Measurements from ENCODE around the gene ACE2. TPM values are rescaled to one million over a fixed set of nuclear protein-coding genes. Genes with fewer than 3 reads are reported as not detected.
"Not testable (repeated sequence)": the region's sequence is repeated elsewhere in the genome, so short reads cannot be mapped to it uniquely, and the experiment has no call there.

The ACE2 gene
- total RNA-seq (2012; rRNA removed), result not detected in 2 replicates

DNA sequence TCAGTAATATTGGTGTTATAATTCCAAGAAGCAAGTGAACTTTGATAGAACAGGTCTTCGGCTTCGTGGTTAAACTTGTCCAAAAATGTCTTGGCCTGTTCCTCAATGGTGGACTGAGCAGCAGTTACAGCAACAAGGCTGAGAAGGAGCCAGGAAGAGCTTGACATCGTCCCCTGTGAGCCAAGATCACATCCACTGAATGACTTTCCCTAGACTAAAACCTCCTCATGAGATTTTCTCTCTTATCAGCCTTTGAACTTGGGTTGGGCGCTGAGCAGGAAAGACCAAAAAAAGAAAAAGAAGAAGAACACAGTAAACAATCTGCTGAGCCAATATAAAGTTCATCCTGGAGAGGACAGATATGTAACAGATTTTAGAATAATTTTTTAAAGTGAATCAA is at the start of gene ACE2:
TSS of gene ACE2 (minus strand) at position 216 of the 400 bp plus-strand sequence. CDS start at position 167, 49 bp downstream.
- H3K4me1 ChIP-seq (ENCODE audit: control insufficient read depth, insufficient read depth, low read length), result no peaks in the 10 kb centered on the region
- no peak within 1 kb of the TSS for H3K9ac ChIP-seq (ENCODE audit: low read depth, low read length)
- H3K4me2 ChIP-seq (ENCODE audit: low read length), result no peak within 1 kb of the TSS
- H3K4me3 ChIP-seq (ENCODE audit: low read length), result no peak within 1 kb of the TSS
- peaks cover 16% of the 10 kb centered on the region for H3K27me3 ChIP-seq (ENCODE audit: control insufficient read depth, insufficient read depth, low read length)
- H3K36me3 ChIP-seq (ENCODE audit: insufficient read depth, low read length), result no peaks in the 10 kb centered on the region
- H3K9me3 ChIP-seq (replicated peaks; ENCODE audit: low read length), result no peaks in the 10 kb centered on the region

DNA sequence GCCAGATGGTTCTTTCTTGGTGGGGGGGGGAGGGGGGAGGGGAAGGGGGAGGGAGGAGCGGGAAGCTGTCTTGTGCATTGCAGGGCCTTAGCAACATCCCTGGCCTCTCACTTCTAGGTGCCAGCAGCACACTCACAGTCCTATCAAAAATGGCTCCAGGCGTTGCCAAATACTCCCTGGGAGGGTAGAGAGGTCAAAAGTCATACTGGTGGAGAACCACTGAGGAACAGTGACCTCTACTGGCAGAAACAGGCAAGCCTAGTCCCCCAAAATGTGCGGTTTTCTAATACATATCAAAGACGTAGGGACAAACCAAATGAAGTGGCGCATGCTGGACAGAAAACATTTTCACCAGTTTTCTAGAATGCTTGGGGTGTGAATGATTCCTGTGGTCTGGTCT is 46.8 kb upstream of the ACE2 start:
- H3K9ac ChIP-seq (ENCODE audit: low read depth, low read length); H3K4me1 ChIP-seq (ENCODE audit: control insufficient read depth, insufficient read depth, low read length); H3K4me2 ChIP-seq (ENCODE audit: low read length); H3K9me3 ChIP-seq (replicated peaks; ENCODE audit: low read length); H3K4me3 ChIP-seq (ENCODE audit: low read length); H3K36me3 ChIP-seq (ENCODE audit: insufficient read depth, low read length): not testable (repeated sequence)
- peaks cover 35% of the 10 kb centered on the region for H3K27me3 ChIP-seq (ENCODE audit: control insufficient read depth, insufficient read depth, low read length)

DNA sequence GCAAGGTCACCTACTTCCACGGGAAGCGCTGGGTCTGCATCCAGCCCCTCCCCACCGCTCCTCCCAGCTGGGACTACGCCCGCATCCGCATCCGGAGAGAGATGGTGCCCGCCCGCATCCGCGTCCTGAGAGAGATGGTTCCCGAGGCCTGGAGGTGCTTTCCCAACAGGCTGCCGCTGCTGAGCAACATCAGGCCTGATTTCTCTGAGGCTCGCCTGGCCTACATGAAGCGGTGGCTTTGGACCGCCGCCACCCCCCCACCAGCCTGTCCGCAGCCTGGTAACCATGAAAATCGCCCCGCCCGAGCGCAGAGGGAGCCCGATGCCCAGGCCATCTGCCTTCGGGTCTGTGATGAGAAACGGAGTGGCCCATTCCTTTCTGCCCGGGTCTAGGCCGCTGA is 45.8 kb upstream of the ACE2 start:
- peaks cover 36% of the 10 kb centered on the region for H3K27me3 ChIP-seq (ENCODE audit: control insufficient read depth, insufficient read depth, low read length)
- no peak overlapping the region for H3K9ac ChIP-seq (ENCODE audit: low read depth, low read length)
- no peak overlapping the region for H3K4me2 ChIP-seq (ENCODE audit: low read length)
- no peaks in the 10 kb centered on the region for H3K9me3 ChIP-seq (replicated peaks; ENCODE audit: low read length)
- no peaks in the 10 kb centered on the region for H3K4me1 ChIP-seq (ENCODE audit: control insufficient read depth, insufficient read depth, low read length)
- H3K36me3 ChIP-seq (ENCODE audit: insufficient read depth, low read length), result no peaks in the 10 kb centered on the region
- no peak overlapping the region for H3K4me3 ChIP-seq (ENCODE audit: low read length)

DNA sequence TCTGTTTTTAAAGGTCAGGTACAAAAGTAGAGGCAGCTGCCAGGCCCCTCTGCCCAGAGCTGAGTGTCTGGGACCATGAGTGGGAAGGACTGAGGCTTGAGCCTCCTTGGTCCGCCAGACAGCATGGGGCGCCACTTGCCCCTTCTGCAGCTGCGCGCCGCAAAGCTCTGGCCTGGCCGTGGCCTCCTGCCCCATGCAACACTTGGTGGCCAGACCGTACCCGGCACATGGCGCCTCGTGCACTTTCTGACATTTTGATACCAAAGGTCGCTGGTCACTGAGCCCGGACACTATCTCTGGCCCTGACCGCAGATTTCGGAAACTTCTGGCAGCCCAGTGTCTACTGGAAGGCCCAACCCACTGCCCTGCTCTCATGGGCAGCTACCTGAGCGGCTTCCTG is 45.3 kb upstream of the ACE2 start:
- Histone ChIP-seq H3K9me3 (replicated peaks; ENCODE audit: low read length) (no peaks in the 10 kb centered on the region), H3K36me3 (ENCODE audit: insufficient read depth, low read length) (no peaks in the 10 kb centered on the region), H3K4me3 (ENCODE audit: low read length) (no peak overlapping the region), H3K4me2 (ENCODE audit: low read length) (no peak overlapping the region), H3K27me3 (ENCODE audit: control insufficient read depth, insufficient read depth, low read length) (peaks cover 37% of the 10 kb centered on the region), H3K9ac (ENCODE audit: low read depth, low read length) (no peak overlapping the region), H3K4me1 (ENCODE audit: control insufficient read depth, insufficient read depth, low read length) (no peaks in the 10 kb centered on the region)

DNA sequence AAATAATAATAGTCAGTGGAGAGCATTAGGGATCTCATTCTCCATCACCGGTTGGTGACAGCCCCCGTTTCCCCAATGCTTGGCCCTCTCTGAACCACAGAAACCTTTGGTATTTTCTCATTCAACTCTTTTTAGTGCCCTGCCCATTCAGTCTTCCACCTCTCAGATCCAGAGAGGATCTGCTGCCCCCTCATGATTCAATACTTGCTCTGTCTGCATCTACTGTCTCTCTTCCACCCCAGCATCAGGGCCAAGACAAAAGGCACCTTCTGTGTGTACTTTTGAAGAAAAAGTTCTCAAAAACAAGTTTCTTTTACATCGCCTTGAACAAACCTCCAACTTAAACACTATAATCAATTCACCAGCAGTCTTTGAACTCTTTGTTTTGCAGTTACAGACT is 44.5 kb upstream of the ACE2 start:
- no peak overlapping the region for H3K4me2 ChIP-seq (ENCODE audit: low read length)
- H3K36me3 ChIP-seq (ENCODE audit: insufficient read depth, low read length), result no peaks in the 10 kb centered on the region
- no peaks in the 10 kb centered on the region for H3K4me1 ChIP-seq (ENCODE audit: control insufficient read depth, insufficient read depth, low read length)
- peaks cover 37% of the 10 kb centered on the region for H3K27me3 ChIP-seq (ENCODE audit: control insufficient read depth, insufficient read depth, low read length)
- H3K9ac ChIP-seq (ENCODE audit: low read depth, low read length), result no peak overlapping the region
- no peak overlapping the region for H3K4me3 ChIP-seq (ENCODE audit: low read length)
- H3K9me3 ChIP-seq (replicated peaks; ENCODE audit: low read length), result no peaks in the 10 kb centered on the region

DNA sequence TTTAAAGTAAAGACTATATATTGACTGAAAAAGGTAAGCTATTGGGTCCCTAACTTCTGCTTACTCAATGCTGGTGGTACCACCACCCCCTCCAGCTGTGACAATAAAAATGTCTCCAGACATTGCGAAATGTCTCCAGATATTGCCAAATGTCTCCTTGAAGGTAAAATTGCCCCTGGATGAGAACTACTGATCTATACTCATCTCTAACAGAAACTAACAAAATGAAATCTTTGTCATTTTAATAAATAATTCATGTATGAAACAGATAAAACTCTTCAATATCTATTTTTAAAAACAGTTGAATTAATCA is 43.8 kb upstream of the ACE2 start:
- Histone ChIP-seq H3K9ac (ENCODE audit: low read depth, low read length) (no peak overlapping the region), H3K4me2 (ENCODE audit: low read length) (no peak overlapping the region), H3K36me3 (ENCODE audit: insufficient read depth, low read length) (no peaks in the 10 kb centered on the region), H3K4me3 (ENCODE audit: low read length) (no peak overlapping the region), H3K4me1 (ENCODE audit: control insufficient read depth, insufficient read depth, low read length) (no peaks in the 10 kb centered on the region), H3K9me3 (replicated peaks; ENCODE audit: low read length) (no peaks in the 10 kb centered on the region), H3K27me3 (ENCODE audit: control insufficient read depth, insufficient read depth, low read length) (peaks cover 35% of the 10 kb centered on the region)

DNA sequence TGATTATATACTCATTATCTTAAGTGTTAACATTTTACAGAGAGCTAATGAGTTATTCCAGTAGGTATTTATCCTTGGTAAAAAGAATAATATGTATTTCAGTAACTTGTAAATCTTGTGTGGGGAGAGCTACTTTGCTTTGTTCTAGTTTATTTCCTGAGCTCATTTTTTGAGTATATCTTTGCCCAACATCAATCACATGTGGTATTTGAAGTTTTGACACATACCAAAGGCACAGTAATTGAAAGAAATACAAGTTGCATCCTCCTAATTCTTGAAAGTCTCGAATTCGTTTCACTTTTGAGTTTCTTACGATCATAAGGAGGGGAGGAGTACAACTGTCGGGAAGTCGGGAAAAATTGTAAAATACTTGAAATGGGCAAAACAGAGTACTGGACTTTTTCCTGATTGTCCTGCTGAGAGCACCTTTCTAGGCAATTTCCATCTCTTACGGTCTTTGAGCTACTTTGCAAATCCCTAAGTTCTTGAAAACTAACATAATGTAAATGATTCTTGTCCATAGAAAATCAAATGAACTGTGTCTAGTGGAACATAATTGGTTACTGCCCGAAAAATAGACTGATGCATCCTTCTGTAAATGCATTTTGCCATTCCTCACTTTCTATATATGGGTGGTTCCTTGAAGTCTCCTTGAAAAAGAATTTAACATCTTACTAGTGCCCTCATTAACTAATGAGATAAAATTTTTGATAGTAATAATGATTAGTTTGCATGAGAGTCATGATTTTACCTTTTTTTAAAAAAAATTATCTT is 43.2 kb upstream of the ACE2 start:
- H3K27me3 ChIP-seq (ENCODE audit: control insufficient read depth, insufficient read depth, low read length), result peaks cover 35% of the 10 kb centered on the region

DNA sequence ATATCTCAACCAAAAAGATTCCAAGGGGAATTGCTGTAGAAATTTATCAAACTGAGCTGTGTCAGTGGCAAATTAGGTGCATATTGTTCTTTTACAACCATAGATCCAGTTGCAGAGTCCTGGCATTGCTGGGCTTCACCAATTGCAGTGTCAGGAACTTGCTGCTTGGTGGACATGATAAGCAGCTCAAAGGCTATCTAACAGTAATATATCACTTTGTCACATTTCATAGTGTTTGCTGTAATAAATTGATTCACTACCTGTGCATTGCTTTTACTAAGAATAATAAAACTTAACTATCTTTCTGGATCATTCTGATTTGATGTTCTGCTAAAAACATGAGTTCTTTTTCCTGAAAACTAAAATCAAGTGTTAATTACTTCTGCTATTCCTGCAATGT is 30.9 kb upstream of the ACE2 start:
- H3K9ac ChIP-seq (ENCODE audit: low read depth, low read length), result no peak overlapping the region
- H3K9me3 ChIP-seq (replicated peaks; ENCODE audit: low read length), result no peaks in the 10 kb centered on the region
- no peak overlapping the region for H3K4me2 ChIP-seq (ENCODE audit: low read length)

More for the DNA sequence above, 43.2 kb upstream of the ACE2 start:
- no peak overlapping the region for H3K9ac ChIP-seq (ENCODE audit: low read depth, low read length)
- H3K4me2 ChIP-seq (ENCODE audit: low read length), result no peak overlapping the region
- no peaks in the 10 kb centered on the region for H3K36me3 ChIP-seq (ENCODE audit: insufficient read depth, low read length)
- H3K4me3 ChIP-seq (ENCODE audit: low read length), result no peak overlapping the region
- H3K4me1 ChIP-seq (ENCODE audit: control insufficient read depth, insufficient read depth, low read length), result no peaks in the 10 kb centered on the region
- H3K9me3 ChIP-seq (replicated peaks; ENCODE audit: low read length), result no peaks in the 10 kb centered on the region

DNA sequence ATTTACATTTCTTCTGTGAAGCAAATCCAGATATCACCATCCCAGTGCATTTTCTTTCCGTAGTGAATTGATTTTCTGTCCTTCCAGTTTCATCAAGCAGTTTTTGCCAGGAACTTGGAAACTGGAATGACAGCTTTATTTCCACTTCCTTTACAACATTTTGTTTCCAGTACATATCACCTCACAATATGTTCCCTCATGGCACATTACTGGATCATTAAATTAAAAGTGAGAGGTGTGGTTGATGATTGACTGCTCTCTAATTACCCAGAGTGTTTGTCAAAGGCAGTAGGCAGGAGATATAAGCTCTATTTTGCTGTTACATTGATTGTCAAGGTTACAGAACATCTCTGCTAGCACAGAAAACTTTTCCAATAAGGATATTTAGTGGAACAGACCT is 22.3 kb upstream of the ACE2 start:
- no peaks in the 10 kb centered on the region for H3K4me1 ChIP-seq (ENCODE audit: control insufficient read depth, insufficient read depth, low read length)
- peaks cover 10% of the 10 kb centered on the region for H3K27me3 ChIP-seq (ENCODE audit: control insufficient read depth, insufficient read depth, low read length)
- no peak overlapping the region for H3K9ac ChIP-seq (ENCODE audit: low read depth, low read length)

More for the DNA sequence above, 30.9 kb upstream of the ACE2 start:
- peaks cover 18% of the 10 kb centered on the region for H3K27me3 ChIP-seq (ENCODE audit: control insufficient read depth, insufficient read depth, low read length)
- no peaks in the 10 kb centered on the region for H3K36me3 ChIP-seq (ENCODE audit: insufficient read depth, low read length)
- no peak overlapping the region for H3K4me3 ChIP-seq (ENCODE audit: low read length)
- H3K4me1 ChIP-seq (ENCODE audit: control insufficient read depth, insufficient read depth, low read length), result no peaks in the 10 kb centered on the region

DNA sequence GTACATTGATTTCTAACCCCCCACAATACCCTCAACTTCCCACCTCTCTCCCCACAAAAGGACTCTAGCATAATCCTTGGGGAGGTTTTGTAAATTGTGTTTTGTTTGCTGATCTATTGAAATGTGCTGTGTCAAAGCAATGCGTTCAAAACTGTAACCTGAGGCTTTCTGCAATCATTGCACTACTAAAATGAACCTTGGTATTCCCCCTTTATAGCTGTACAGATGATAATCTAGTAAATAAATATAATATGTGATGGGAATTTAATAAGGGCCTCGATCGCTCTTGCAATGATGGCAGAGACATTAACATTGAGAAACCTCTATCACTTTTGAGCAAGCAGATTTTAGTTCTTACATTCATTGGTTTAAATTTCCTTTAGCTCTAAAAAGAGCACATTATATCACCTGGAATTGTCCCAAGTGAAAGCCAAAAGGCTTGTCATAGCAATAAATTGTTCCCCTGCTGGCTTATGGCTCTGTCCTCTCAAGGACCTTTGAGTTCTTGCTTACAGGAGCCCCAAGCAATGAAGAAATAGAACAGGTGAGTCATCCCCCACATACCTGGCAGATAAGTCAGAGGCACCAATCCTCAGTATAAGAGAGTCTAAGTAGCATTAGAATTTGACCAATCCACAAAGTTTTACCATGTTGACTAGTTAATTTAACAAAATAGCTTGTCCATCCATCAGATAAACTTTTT is 18.4 kb upstream of the ACE2 start:
- Histone ChIP-seq H3K9ac (ENCODE audit: low read depth, low read length) (no peak overlapping the region), H3K9me3 (replicated peaks; ENCODE audit: low read length) (no peaks in the 10 kb centered on the region), H3K4me1 (ENCODE audit: control insufficient read depth, insufficient read depth, low read length) (no peaks in the 10 kb centered on the region), H3K4me3 (ENCODE audit: low read length) (no peak overlapping the region), H3K27me3 (ENCODE audit: control insufficient read depth, insufficient read depth, low read length) (peaks cover 10% of the 10 kb centered on the region), H3K4me2 (ENCODE audit: low read length) (no peak overlapping the region), H3K36me3 (ENCODE audit: insufficient read depth, low read length) (no peaks in the 10 kb centered on the region)

More for the DNA sequence above, 22.3 kb upstream of the ACE2 start:
- Histone ChIP-seq H3K9me3 (replicated peaks; ENCODE audit: low read length) (no peaks in the 10 kb centered on the region), H3K4me2 (ENCODE audit: low read length) (no peak overlapping the region), H3K4me3 (ENCODE audit: low read length) (no peak overlapping the region), H3K36me3 (ENCODE audit: insufficient read depth, low read length) (no peaks in the 10 kb centered on the region)

DNA sequence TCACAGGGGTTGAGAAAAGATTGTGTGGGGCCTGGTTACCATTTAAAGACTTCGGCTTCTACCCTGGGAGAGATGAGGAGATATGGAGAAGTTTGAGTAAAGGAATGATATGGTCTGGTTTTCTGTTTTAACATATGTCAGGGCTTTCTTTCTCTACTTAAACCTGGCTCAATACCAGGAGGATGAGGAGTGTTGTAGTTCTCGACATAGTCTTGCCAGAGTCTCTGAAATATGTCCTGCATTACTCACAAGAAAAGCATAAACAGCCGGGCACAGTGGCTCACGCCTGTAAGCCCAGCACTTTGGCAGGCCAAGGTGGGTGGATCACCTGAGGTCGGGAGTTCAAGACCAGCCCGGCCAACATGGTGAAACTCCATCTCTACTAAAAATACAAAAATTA is 16.4 kb upstream of the ACE2 start:
- peaks cover 10% of the 10 kb centered on the region for H3K27me3 ChIP-seq (ENCODE audit: control insufficient read depth, insufficient read depth, low read length)
- H3K4me1 ChIP-seq (ENCODE audit: control insufficient read depth, insufficient read depth, low read length), result no peaks in the 10 kb centered on the region
- H3K4me2 ChIP-seq (ENCODE audit: low read length), result no peak overlapping the region
- H3K36me3 ChIP-seq (ENCODE audit: insufficient read depth, low read length), result no peaks in the 10 kb centered on the region
- H3K9me3 ChIP-seq (replicated peaks; ENCODE audit: low read length), result no peaks in the 10 kb centered on the region
- no peak overlapping the region for H3K9ac ChIP-seq (ENCODE audit: low read depth, low read length)
- no peak overlapping the region for H3K4me3 ChIP-seq (ENCODE audit: low read length)

DNA sequence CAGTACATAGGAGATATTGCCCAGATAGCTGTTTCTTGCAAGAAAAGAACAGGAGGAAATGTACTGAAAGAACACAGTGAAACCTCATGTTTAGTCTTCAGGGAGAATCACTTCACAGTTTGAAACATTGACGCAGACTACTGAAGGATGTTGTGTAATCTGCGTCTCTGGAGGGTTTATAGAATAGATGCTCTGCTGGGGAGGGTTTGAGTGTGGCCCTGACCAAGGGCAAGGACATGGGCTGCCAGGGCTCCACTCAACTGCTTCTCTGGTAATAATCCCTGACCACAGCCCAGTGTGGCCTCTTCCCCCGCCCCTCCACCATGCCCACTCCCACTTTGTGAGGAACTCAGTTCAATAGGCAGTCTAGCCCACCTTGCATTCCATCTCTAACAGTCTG is 15.8 kb upstream of the ACE2 start:
- H3K4me2 ChIP-seq (ENCODE audit: low read length), result no peak overlapping the region
- H3K9me3 ChIP-seq (replicated peaks; ENCODE audit: low read length), result no peaks in the 10 kb centered on the region
- no peaks in the 10 kb centered on the region for H3K36me3 ChIP-seq (ENCODE audit: insufficient read depth, low read length)
- H3K27me3 ChIP-seq (ENCODE audit: control insufficient read depth, insufficient read depth, low read length), result peaks cover 10% of the 10 kb centered on the region
- H3K4me3 ChIP-seq (ENCODE audit: low read length), result no peak overlapping the region
- no peak overlapping the region for H3K9ac ChIP-seq (ENCODE audit: low read depth, low read length)
- H3K4me1 ChIP-seq (ENCODE audit: control insufficient read depth, insufficient read depth, low read length), result no peaks in the 10 kb centered on the region

Data from skeletal muscle satellite cell (primary cell).